Omental fat pad (tissue), 4 donors: ENCODE measurements around the gene RCAN1. TPM values are rescaled to one million over a fixed set of nuclear protein-coding genes. Genes with fewer than 3 reads are reported as not detected.

Experiments used
- ATAC-seq: fragments of 150-250 bp; one replicate; pipeline ENCODE4 v1.9.1; 2016; ENCODE audit warnings: mild to moderate bottlenecking, moderate library complexity; ENCODE audit not compliant: low FRiP score
- DNase-seq: peaks from one replicate; pipeline ENCODE4 v3.0.0-alpha.2; 2019; ENCODE audit warnings: low spot score
- total RNA-seq, 4 donors: library from RNA; depleted of rRNA; stranded (reverse); fragments of >200 nt; gene quantifications; one replicate each; pipeline ENCODE4 v1.1.0, GENCODE V29; 2016
- TF ChIP-seq, protein P1 (sequence below), 3 donors: fragments of 450-650 bp; IDR thresholded peaks; one replicate each; pipeline ENCODE4 v1.5.1; 2016 to 2017; ENCODE audit warnings: antibody characterized with exemption in 3 of 3, mild to moderate bottlenecking in 3 of 3, moderate library complexity in 2 of 3

Gene RCAN1
- total RNA-seq, 4 donors from 2014 or later: 62.6 to 73.5 (median 68.7) TPM

- TF ChIP-seq, protein P1, sequence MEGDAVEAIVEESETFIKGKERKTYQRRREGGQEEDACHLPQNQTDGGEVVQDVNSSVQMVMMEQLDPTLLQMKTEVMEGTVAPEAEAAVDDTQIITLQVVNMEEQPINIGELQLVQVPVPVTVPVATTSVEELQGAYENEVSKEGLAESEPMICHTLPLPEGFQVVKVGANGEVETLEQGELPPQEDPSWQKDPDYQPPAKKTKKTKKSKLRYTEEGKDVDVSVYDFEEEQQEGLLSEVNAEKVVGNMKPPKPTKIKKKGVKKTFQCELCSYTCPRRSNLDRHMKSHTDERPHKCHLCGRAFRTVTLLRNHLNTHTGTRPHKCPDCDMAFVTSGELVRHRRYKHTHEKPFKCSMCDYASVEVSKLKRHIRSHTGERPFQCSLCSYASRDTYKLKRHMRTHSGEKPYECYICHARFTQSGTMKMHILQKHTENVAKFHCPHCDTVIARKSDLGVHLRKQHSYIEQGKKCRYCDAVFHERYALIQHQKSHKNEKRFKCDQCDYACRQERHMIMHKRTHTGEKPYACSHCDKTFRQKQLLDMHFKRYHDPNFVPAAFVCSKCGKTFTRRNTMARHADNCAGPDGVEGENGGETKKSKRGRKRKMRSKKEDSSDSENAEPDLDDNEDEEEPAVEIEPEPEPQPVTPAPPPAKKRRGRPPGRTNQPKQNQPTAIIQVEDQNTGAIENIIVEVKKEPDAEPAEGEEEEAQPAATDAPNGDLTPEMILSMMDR (IDR thresholded peaks at IDR 0.05): no peak
- ATAC-seq (no peak), DNase-seq (no peak)
Measured at GRCh38 chr21:34648739-34649297, 33.9 kb upstream of the RCAN1 start.

GRCh38 chr21:34647555-34647954, 32.6 kb upstream of the RCAN1 start:
- TF ChIP-seq, protein P1 (IDR thresholded peaks at IDR 0.05): no peak
- ATAC-seq: no peak

DNA sequence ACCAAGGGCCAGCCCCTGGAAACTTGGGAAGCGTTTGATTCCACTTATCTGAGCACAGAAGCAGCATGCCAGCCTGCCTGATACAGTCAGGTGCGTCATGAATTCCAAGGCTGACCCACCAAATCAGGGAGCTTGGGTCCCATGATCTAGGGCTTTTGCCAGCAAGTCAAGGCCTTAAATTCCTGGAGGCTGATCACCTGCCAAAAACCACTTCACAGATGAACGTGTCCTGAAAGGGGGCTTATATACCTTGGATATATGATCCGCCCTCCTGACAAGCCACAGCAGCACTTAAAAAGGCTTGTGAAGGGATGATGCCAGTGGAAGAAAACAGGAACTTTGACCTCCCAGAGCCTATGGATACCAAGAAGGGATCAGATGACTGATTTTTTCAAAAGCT, 29.9 kb upstream of the RCAN1 start:
- no peak for ATAC-seq
- no peak for DNase-seq
- TF ChIP-seq, protein P1 (IDR thresholded peaks at IDR 0.05): no peak

More at GRCh38 chr21:34647555-34647954, 32.6 kb upstream of the RCAN1 start:
- no peak for DNase-seq

- no peak for ATAC-seq
- DNase-seq: no peak
- TF ChIP-seq, protein P1 (IDR thresholded peaks at IDR 0.05): no peak
Measured at GRCh38 chr21:34642211-34643075, 27.5 kb upstream of the RCAN1 start.

- DNase-seq (no peak), ATAC-seq (no peak)
- TF ChIP-seq, protein P1 (IDR thresholded peaks at IDR 0.05): no peak
Measured at GRCh38 chr21:34640858-34641257, 25.9 kb upstream of the RCAN1 start.

DNA sequence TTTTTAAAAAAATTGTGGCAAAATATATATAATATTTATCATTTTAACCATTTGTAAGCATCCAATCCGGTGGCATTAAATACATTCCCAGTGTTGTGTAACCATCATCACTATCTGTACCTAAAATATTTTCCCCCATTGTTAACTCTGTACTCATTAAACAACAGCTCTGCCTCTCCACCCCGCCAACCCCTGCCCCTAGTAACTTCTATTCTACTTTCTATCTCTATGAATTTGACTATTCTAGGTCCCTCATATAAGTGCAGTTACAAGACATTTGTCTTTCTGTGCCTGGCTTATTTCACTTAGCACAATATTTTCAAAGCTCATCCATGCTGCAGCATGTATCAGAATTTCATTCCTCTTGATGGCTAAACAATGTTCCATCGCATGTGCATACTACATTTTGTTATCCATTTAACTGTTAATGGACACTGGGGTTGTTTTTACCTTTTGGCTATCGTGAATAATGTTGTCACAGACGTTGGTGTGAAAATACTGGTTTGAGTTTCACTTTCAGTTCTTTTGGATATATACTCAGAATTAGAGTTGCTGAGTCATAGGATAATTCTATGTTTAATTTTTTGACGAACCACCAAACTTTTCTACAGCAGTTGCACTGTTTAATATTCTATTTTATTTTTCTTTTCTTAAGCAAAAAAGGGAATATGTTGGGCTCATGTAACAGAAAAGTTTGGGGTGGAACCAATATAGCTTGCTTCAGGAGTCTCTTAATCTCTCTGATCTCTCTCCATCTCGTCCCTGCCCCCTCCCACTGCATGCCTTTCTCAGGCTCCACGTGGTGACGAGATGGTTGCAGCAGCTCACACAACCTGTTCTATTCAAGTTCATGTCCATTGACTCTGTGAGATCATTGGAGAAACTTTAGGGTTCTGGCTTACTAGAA, 25.2 kb upstream of the RCAN1 start:
- TF ChIP-seq, protein P1 (IDR thresholded peaks at IDR 0.05): no peak
- DNase-seq (no peak), ATAC-seq (no peak)
